SK-N-MC (cell line): ENCODE results near the gene SPECC1.

Source experiments
- DNase-seq: peaks from one replicate; pipeline ENCODE4 v3.0.0-alpha.2; 2011; ENCODE audit warnings: low read depth, low spot score
- H3K27ac ChIP-seq: fragments of 200-600 bp; sonication (generic); 2 replicates; pipeline ENCODE4 v1.5.1; 2016; ENCODE audit warnings: mixed run types
- H3K36me3 ChIP-seq: fragments of 200-600 bp; sonication (generic); 2 replicates; pipeline ENCODE4 v1.6.1; 2017; ENCODE audit warnings: antibody characterized with exemption, low read length, mixed read lengths; ENCODE audit not compliant: insufficient read depth
- H3K4me3 ChIP-seq: fragments of 200-600 bp; sonication (generic); 2 replicates; pipeline ENCODE4 v1.5.1; 2016
- H3K9ac ChIP-seq: fragments of 200-600 bp; sonication (generic); 2 replicates; pipeline ENCODE4 v1.8.0; 2017; ENCODE audit warnings: mixed run types, mixed read lengths; ENCODE audit not compliant: insufficient read length
- H3K9me3 ChIP-seq: fragments of 200-600 bp; sonication (generic); 2 replicates; pipeline ENCODE4 v1.6.1; 2017; ENCODE audit warnings: low read depth, mild to moderate bottlenecking, antibody characterized with exemption, low read length, moderate library complexity, mixed read lengths
- EZH2 ChIP-seq: fragments of 200-600 bp; sonication (generic); IDR thresholded peaks from one replicate; pipeline ENCODE4 v1.6.1; 2017; ENCODE audit warnings: antibody characterized with exemption
- FOXP2 ChIP-seq: optimal IDR thresholded peaks from 2 replicates; pipeline ENCODE3; 2011; ENCODE audit warnings: mild to moderate bottlenecking, moderate library complexity; ENCODE audit not compliant: insufficient read depth; ENCODE audit errors: extremely low read length, control extremely low read depth
- POLR2AphosphoS5 ChIP-seq: IDR thresholded peaks from 2 replicates; pipeline ENCODE4 v1.6.1; 2012; ENCODE audit warnings: mild to moderate bottlenecking, low read depth, low read length, borderline replicate concordance

SPECC1 gene

GRCh38 chr17:20281860-20282259, 272.7 kb downstream of the SPECC1 start:
- no peak for DNase-seq
- H3K4me3 ChIP-seq: no peak overlapping the region
- TF ChIP-seq FOXP2: no peak
- no peak for TF ChIP-seq EZH2
- TF ChIP-seq POLR2AphosphoS5: no peak
- no peak overlapping the region for H3K9ac ChIP-seq
- H3K9me3 ChIP-seq: no peaks in the 10 kb centered on the region
- no peaks in the 10 kb centered on the region for H3K36me3 ChIP-seq
- H3K27ac ChIP-seq: no peak overlapping the region

GRCh38 chr17:20282526-20283308, 273.6 kb downstream of the SPECC1 start:
- DNase-seq: no peak
- Histone ChIP-seq H3K4me3 (no peak overlapping the region), H3K27ac (no peak overlapping the region), H3K36me3 (no peaks in the 10 kb centered on the region), H3K9me3 (no peaks in the 10 kb centered on the region), H3K9ac (no peak overlapping the region)
- TF ChIP-seq FOXP2 (no peak), EZH2 (no peak), POLR2AphosphoS5 (no peak)

GRCh38 chr17:20284022-20284421, 274.9 kb downstream of the SPECC1 start:
- Histone ChIP-seq H3K9ac (no peak overlapping the region), H3K4me3 (no peak overlapping the region; the same call in 1 of the 2 replicates), H3K36me3 (no peaks in the 10 kb centered on the region), H3K27ac (no peak overlapping the region; the same call in 1 of the 2 replicates), H3K9me3 (no peaks in the 10 kb centered on the region)
- no peak for DNase-seq
- no peak for TF ChIP-seq FOXP2
- no peak for TF ChIP-seq POLR2AphosphoS5
- TF ChIP-seq EZH2: no peak

GRCh38 chr17:20284570-20285295, 275.6 kb downstream of the SPECC1 start:
- Histone ChIP-seq H3K4me3 (no peak overlapping the region; the same call in 1 of the 2 replicates), H3K9me3 (no peaks in the 10 kb centered on the region)
- DNase-seq: no peak

DNA sequence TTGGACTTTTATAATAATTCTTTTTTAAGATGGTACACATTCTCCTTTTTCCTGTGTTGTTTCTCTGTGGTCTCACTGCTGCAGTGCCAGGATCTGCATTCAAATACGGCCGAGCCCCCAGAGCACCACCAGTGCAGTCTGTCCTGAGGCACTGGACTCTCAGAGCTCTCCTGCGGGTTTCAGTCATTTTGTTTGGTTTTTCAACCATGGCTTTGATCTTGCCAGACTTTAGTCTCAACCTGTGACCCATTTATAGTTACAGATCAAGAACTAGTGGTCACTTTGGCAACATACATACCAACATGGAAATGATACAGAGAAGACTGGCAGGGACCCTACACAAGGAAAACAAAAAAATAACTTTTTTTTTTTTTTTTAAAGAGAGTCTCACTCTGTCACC, 280.8 kb downstream of the SPECC1 start:
- no peak for DNase-seq
- TF ChIP-seq FOXP2: no peak
- TF ChIP-seq POLR2AphosphoS5: no peak
- no peak for TF ChIP-seq EZH2
- H3K36me3 ChIP-seq: no peaks in the 10 kb centered on the region
- H3K9me3 ChIP-seq: no peaks in the 10 kb centered on the region
- H3K9ac ChIP-seq: no peak overlapping the region
- H3K27ac ChIP-seq: no peak overlapping the region
- H3K4me3 ChIP-seq: no peak overlapping the region

More at GRCh38 chr17:20284570-20285295, 275.6 kb downstream of the SPECC1 start:
- no peak for TF ChIP-seq FOXP2
- no peak for TF ChIP-seq POLR2AphosphoS5
- TF ChIP-seq EZH2: no peak
- peak overlapping the region; percentile 64 for H3K27ac ChIP-seq
- no peaks in the 10 kb centered on the region for H3K36me3 ChIP-seq
- no peak overlapping the region for H3K9ac ChIP-seq

DNA sequence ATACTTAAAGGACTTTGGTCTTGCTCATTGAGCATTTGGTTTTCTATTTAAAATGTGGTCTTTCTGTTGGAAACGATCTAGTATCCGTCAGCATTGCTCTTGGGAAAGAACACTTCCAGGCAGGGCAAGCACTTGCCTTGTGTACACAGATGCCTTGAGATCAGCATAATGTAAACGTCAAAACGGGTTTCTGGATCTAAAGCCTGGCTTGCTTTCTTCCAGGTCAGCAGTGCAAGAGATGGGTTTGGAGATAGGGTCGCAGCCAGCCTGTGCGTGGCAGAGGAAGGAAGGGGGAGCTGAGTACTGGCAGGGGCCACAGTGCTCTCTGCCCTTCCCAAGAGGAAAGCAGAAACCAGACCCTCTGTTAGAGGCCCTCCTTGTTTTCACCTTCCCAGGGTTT, 282.7 kb downstream of the SPECC1 start:
- no peaks in the 10 kb centered on the region for H3K9me3 ChIP-seq
- TF ChIP-seq FOXP2: no peak
- TF ChIP-seq EZH2: no peak
- H3K27ac ChIP-seq: no peak overlapping the region
- no peak overlapping the region for H3K9ac ChIP-seq
- H3K36me3 ChIP-seq: no peaks in the 10 kb centered on the region
- no peak for DNase-seq
- H3K4me3 ChIP-seq: no peak overlapping the region

DNA sequence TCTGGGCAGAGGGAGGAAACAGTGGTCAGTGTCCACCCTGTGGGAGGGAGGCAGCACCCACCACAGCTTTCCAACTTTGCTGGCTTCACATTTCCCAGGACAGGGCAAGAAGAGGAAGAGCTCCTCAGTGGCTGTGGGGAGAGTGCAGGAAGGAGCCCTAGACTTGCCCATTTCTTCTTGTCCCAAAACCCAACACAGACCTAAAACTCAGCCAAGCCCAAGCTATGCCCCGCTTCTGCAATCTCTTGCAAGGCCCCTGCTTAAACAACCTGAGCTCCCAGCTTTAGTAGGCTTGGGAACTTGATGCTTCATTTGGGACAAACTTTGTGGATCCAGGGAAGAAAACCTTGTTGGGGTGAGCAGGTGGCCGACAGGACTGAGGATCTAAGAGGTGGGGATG, 284.3 kb downstream of the SPECC1 start:
- Histone ChIP-seq H3K9me3 (no peaks in the 10 kb centered on the region), H3K36me3 (no peaks in the 10 kb centered on the region), H3K9ac (no peak overlapping the region), H3K4me3 (no peak overlapping the region), H3K27ac (no peak overlapping the region)
- TF ChIP-seq FOXP2 (no peak), POLR2AphosphoS5 (no peak), EZH2 (no peak)
- no peak for DNase-seq

GRCh38 chr17:20294120-20294519, 285.0 kb downstream of the SPECC1 start:
- H3K27ac ChIP-seq: no peak overlapping the region
- no peak for TF ChIP-seq EZH2
- no peak for TF ChIP-seq POLR2AphosphoS5

More at GRCh38 chr17:20294120-20294519, 285.0 kb downstream of the SPECC1 start:
- Histone ChIP-seq H3K9ac (no peak overlapping the region), H3K4me3 (no peak overlapping the region), H3K36me3 (no peaks in the 10 kb centered on the region), H3K9me3 (no peaks in the 10 kb centered on the region)
- no peak for DNase-seq
